A549 (cell line): ENCODE measurements around the gene CMTR1. TPM values are rescaled to one million over a fixed set of nuclear protein-coding genes. Genes with fewer than 3 reads are reported as not detected.

Experiments used
- ATAC-seq, 2 experiments: fragments of 200-7000 bp in 1 of 2; fragments of >200 bp in 1 of 2; cut with Nextera tagmentation in 1 of 2; cut with Tn5 transposase in 1 of 2; 3 replicates each; pipeline versions ENCODE4 v1.8.0 to v1.9.1; 2018 to 2020; ENCODE audit warnings: mild to moderate bottlenecking in 1 of 2, moderate library complexity in 1 of 2
- CTCF ChIA-PET: fragments of 300-600 bp; sonication (Branson Sonifier 250); formaldehyde crosslinking; extraction: SDS; loops from one replicate; lab custom pipeline; 2021; ENCODE audit warnings: antibody characterized with exemption, inconsistent platforms; lab: Yijun Ruan, JAX
- POLR2A ChIA-PET: fragments of 350-600 bp; formaldehyde crosslinking; extraction: SDS; loops from one replicate; lab custom pipeline; 2021; ENCODE audit warnings: antibody characterized with exemption, inconsistent platforms; lab: Yijun Ruan, JAX
- DNase-seq, 2 experiments: peaks; one replicate each; pipeline versions ENCODE4 v3.0.0 to v3.0.0-alpha.2; 2011 to 2016; ENCODE audit warnings: low read depth in 1 of 2, low spot score in 1 of 2
- FAIRE-seq: peaks from 2 replicates; lab custom pipeline; 2011; peaks lifted over from hg19 to GRCh38; lab: Jason Lieb, UNC
- H3K27ac ChIP-seq, 2 experiments: fragments of >200 bp; sonication (Bioruptor Twin); formaldehyde crosslinking; 3 replicates each; pipeline ENCODE4 v1.5.1; 2016 to 2017
- H3K4me1 ChIP-seq: fragments of >200 bp; sonication (Bioruptor Twin); formaldehyde crosslinking; 3 replicates; pipeline ENCODE4 v1.6.1; 2016
- H3K4me2 ChIP-seq: fragments of >200 bp; sonication (Bioruptor Twin); formaldehyde crosslinking; 3 replicates; pipeline ENCODE4 v1.6.1; 2016
- H3K4me3 ChIP-seq: fragments of >200 bp; sonication (Bioruptor Twin); formaldehyde crosslinking; 3 replicates; pipeline ENCODE4 v1.5.1; 2016
- H3K9me3 ChIP-seq: fragments of >200 bp; sonication (Bioruptor Twin); formaldehyde crosslinking; 3 replicates; pipeline ENCODE4 v1.6.1; 2016
- BHLHE40 ChIP-seq: IDR thresholded peaks from 2 replicates; pipeline ENCODE4 v1.6.1; 2012; ENCODE audit warnings: low read depth, low read length, inconsistent platforms
- CEBPB ChIP-seq, 2 experiments: fragments of >200 bp in 1 of 2; sonication (Bioruptor Twin) in 1 of 2; formaldehyde crosslinking in 1 of 2; IDR thresholded peaks; 2 replicates each; pipeline ENCODE4 v1.6.1; 2012 to 2016
- CHD2 ChIP-seq: fragments of 150-350 bp; IDR thresholded peaks from 2 replicates; pipeline ENCODE4 v1.6.1; 2014; ENCODE audit warnings: low read length; ENCODE audit not compliant: partially characterized antibody
- EHF ChIP-seq: fragments of 250-450 bp; sonication (Bioruptor Pico); IDR thresholded peaks from 2 replicates; pipeline ENCODE4 v1.5.0; 2020; ENCODE audit warnings: mild to moderate bottlenecking
- FOSL2 ChIP-seq, 2 experiments: fragments of 450-650 bp in 1 of 2; fragments of >200 bp in 1 of 2; sonication (Bioruptor Twin) in 1 of 2; formaldehyde crosslinking; IDR thresholded peaks; 2 replicates each; pipeline versions ENCODE4 v1.5.0 to v1.6.1; 2016 to 2020; ENCODE audit warnings: mild to moderate bottlenecking in 1 of 2, moderate library complexity in 1 of 2
- GATA3 ChIP-seq: IDR thresholded peaks from 2 replicates; pipeline ENCODE4 v1.6.1; 2012; ENCODE audit warnings: borderline replicate concordance
- HMGXB4 ChIP-seq: fragments of 250-450 bp; sonication (Bioruptor Pico); IDR thresholded peaks from 2 replicates; pipeline ENCODE4 v1.5.0; 2021; ENCODE audit warnings: mild to moderate bottlenecking, moderate library complexity, borderline replicate concordance
- HOXA7 ChIP-seq: fragments of 250-450 bp; sonication (Bioruptor Pico); IDR thresholded peaks from 2 replicates; pipeline ENCODE4 v1.5.0; 2020; ENCODE audit warnings: mild to moderate bottlenecking, moderate library complexity
- JUN ChIP-seq, 2 experiments: fragments of >200 bp; sonication (Bioruptor Twin); formaldehyde crosslinking; IDR thresholded peaks; 2 replicates in 1 of 2; 3 replicates in 1 of 2; pipeline ENCODE4 v1.6.1; 2016 to 2017
- JUNB ChIP-seq: fragments of >200 bp; sonication (Bioruptor Twin); formaldehyde crosslinking; IDR thresholded peaks from 2 replicates; pipeline ENCODE4 v1.6.1; 2016
- MAFK ChIP-seq: fragments of 450-650 bp; IDR thresholded peaks from 2 replicates; pipeline ENCODE4 v1.6.1; 2014; ENCODE audit not compliant: partially characterized antibody
- RCOR1 ChIP-seq: fragments of 150-350 bp; IDR thresholded peaks from 2 replicates; pipeline ENCODE4 v1.6.1; 2014; ENCODE audit warnings: antibody characterized with exemption, low read length, low read depth
- REST ChIP-seq: fragments of 200-600 bp; sonication (generic); IDR thresholded peaks from 2 replicates; pipeline ENCODE4 v1.6.1; 2016; ENCODE audit warnings: antibody characterized with exemption, mild to moderate bottlenecking, moderate library complexity
- SREBF2 ChIP-seq: fragments of 450-650 bp; IDR thresholded peaks from 2 replicates; pipeline ENCODE4 v1.6.1; 2014; ENCODE audit warnings: mild to moderate bottlenecking, moderate library complexity
- USF2 ChIP-seq: fragments of 450-650 bp; IDR thresholded peaks from 2 replicates; pipeline ENCODE4 v1.6.1; 2014; ENCODE audit warnings: antibody characterized with exemption
- ZNF302 ChIP-seq: fragments of 250-450 bp; sonication (Bioruptor Pico); IDR thresholded peaks from 2 replicates; pipeline ENCODE4 v1.9.0; 2021; ENCODE audit warnings: inconsistent platforms, mild to moderate bottlenecking, moderate library complexity
- WGBS: methylation state at CpG from one replicate; pipeline ENCODE4 v1.1.6; 2017; ENCODE audit errors: missing lambda C conversion rate; 5-methylcytosine and 5-hydroxymethylcytosine counted together
- polyA plus RNA-seq, 4 experiments: library from polyadenylated mRNA; depleted of rRNA in 3 of 4; stranded (reverse); fragments of >200 nt; fragmentation: RNase III in 1 of 4; extraction: RNeasy Plus Mini Kit Qiagen cat#74134 plus additional on column Dnase treatment in 1 of 4; gene quantifications; 2 replicates in 3 of 4; 3 replicates in 1 of 4; pipeline ENCODE4 v1.2.3, GENCODE V29; 2011 to 2017
- TF ChIP-seq, protein P1 (sequence below): fragments of 150-350 bp; IDR thresholded peaks from 2 replicates; pipeline ENCODE4 v1.6.1; 2014; ENCODE audit warnings: low read depth, mild to moderate bottlenecking, low read length

CMTR1 gene
- polyA plus RNA-seq, 2 of the 4 experiments (the other 2 are of a cell fraction): 17.0 to 17.8 TPM

- Histone ChIP-seq H3K4me1 (no peaks in the 10 kb centered on the region), H3K27ac (no peak overlapping the region), H3K4me3 (no peak overlapping the region), H3K9me3 (no peaks in the 10 kb centered on the region), H3K4me2 (no peak overlapping the region)
- DNase-seq (no peak), ATAC-seq (no peak), FAIRE-seq (no peak)
- CTCF ChIA-PET: interaction anchor here (0.8 to 1.7 kb wide), 2 partner anchors 30 to 184 kb away, joined by 3 to 7 read pairs; no protein-coding TSS in a partner anchor
- TF ChIP-seq GATA3: no peak
- TF ChIP-seq MAFK: no peak
- TF ChIP-seq EHF (CRISPR knock-in tag): no peak
- no peak for TF ChIP-seq FOSL2 (IDR thresholded peaks at IDR 0.05)
- TF ChIP-seq FOSL2 (CRISPR knock-in tag; IDR thresholded peaks at IDR 0.05): no peak
- TF ChIP-seq SREBF2: no peak
- TF ChIP-seq JUNB: no peak
- no peak for TF ChIP-seq RCOR1
- no peak for TF ChIP-seq REST
- TF ChIP-seq CEBPB (IDR thresholded peaks at IDR 0.05): no peak
- TF ChIP-seq, protein P1, sequence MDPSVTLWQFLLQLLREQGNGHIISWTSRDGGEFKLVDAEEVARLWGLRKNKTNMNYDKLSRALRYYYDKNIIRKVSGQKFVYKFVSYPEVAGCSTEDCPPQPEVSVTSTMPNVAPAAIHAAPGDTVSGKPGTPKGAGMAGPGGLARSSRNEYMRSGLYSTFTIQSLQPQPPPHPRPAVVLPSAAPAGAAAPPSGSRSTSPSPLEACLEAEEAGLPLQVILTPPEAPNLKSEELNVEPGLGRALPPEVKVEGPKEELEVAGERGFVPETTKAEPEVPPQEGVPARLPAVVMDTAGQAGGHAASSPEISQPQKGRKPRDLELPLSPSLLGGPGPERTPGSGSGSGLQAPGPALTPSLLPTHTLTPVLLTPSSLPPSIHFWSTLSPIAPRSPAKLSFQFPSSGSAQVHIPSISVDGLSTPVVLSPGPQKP: no peak
- TF ChIP-seq JUN (IDR thresholded peaks at IDR 0.05): no peak
- TF ChIP-seq HOXA7: no peak
- TF ChIP-seq BHLHE40: no peak
- no peak for TF ChIP-seq ZNF302
- no peak for TF ChIP-seq USF2
- TF ChIP-seq HMGXB4: no peak
- no peak for TF ChIP-seq CHD2
- WGBS: 44% methylated on average over 3 of the region's 4 CpGs
- POLR2A ChIA-PET: no interaction called here
These were observed 74.8 kb downstream of the CMTR1 start for GRCh38 chr6:37507690-37508421.

DNA sequence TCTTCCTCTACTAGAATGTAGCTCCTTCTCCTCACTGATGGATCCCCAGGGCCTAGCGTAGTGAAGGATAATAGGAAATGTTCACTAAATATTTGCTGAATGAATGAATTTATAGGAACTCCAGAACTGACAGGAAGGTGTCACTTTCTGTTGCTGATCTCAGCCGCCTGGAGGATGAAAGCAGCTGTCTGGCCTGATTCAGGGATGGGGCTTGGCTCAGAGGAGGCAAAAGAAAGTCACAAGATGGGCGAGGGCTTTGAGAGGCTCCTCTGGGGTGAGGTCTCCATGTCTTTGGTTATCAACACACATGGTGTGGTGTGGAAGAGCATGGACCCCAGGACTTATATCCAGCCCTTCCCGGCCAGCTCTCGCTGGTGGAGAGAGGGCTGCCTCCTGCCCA, 78.2 kb downstream of the CMTR1 start:
- no peak for ATAC-seq
- POLR2A ChIA-PET: no interaction called here
- FAIRE-seq: no peak

More for the DNA sequence above, 78.2 kb downstream of the CMTR1 start:
- 83% methylated on average over 5 of the region's 5 CpGs for WGBS
- no peak overlapping the region for H3K4me3 ChIP-seq
- no peak overlapping the region for H3K27ac ChIP-seq
- DNase-seq: no peak
- TF ChIP-seq ZNF302: no peak
- TF ChIP-seq, all 56 proteins: peak for 0
- CTCF ChIA-PET: interaction anchor here (1.2 kb wide), 1 partner anchor 20 kb away, joined by 3 read pairs; no protein-coding TSS in a partner anchor
- H3K9me3 ChIP-seq: no peaks in the 10 kb centered on the region
- peaks cover 5% of the 10 kb centered on the region; the same call in 1 of the 3 replicates for H3K4me1 ChIP-seq
- no peak overlapping the region for H3K4me2 ChIP-seq
